ENCODE data around the gene RIMS4. TPM values are rescaled to one million over a fixed set of nuclear protein-coding genes. Genes with fewer than 3 reads are reported as not detected.

RIMS4 gene
- total and polyA plus RNA-seq, 2 donors (not counting 1 experiment from before 2014, with no cell fraction given), result not detected

DNA sequence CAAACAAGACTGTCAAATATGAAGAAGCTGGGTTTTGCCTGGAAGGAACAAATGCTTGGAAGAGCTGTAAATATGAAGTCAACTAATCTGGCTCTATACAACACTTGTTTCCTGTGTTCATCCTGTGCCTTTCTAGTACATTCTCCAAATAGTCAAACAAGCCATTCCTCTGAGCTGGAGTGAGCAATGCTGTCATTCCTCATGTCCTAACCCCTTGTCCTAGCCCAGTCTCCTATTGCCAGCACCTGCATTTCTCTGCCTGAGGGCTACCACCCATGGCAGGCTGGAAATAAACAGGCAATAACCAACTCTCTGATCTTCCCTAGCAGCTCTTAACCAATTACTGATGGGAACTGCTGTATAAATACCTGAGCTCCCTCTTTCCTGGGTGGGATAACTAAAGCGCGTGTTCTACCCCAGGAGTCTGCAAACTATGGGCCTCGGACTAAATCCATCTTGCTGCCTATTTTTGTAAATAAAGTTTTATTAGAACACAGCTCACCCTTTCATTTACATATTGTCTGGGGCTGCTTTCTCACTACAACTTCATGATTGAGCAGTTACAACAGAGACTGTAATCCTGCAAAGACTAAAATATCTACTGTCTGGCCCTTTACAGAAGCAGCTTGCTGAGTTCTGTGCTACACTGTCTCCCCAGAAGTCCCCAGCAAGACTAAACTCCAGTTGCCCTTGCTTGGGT lies 13.4 kb downstream of the RIMS4 start:
- H3K27me3 ChIP-seq (replicated peaks in 1 of 4; ENCODE audit: control extremely low read depth in 1 of 4, control insufficient read depth in 3 of 4, insufficient read depth in 4 of 4, low read length in 3 of 4), result peaks cover 0 to 4% (median 2%) of the 10 kb centered on the region in 4 experiments
- no peaks in the 10 kb centered on the region for H3K4me1 ChIP-seq (ENCODE audit: control insufficient read depth in 2 of 2, insufficient read depth in 2 of 2, low read length in 2 of 2)
- WGBS (ENCODE audit: insufficient coverage), result no CpG with 5 or more reads among the region's 3 CpGs
- Mint-ChIP-seq H3K4me1 (no peaks in the 10 kb centered on the region), H3K27me3 (peaks cover 13% of the 10 kb centered on the region), H3K27ac (no peak overlapping the region), H3K9me3 (ENCODE audit: insufficient read depth) (no peaks in the 10 kb centered on the region), H3K4me3 (no peak overlapping the region)
- no peak for ATAC-seq (ENCODE audit: low read depth)
- H3K9ac ChIP-seq (ENCODE audit: low read length), result no peak overlapping the region
- no peaks in the 10 kb centered on the region for H3K36me3 ChIP-seq (replicated peaks in 1 of 2; ENCODE audit: control extremely low read depth in 1 of 2, control insufficient read depth in 1 of 2, extremely low read depth in 1 of 2, insufficient read depth in 2 of 2, low read length in 1 of 2)
- DNase-seq, result no peak
- intact Hi-C loops (cut with micrococcal nuclease), result no loop called here
- H3K27ac ChIP-seq (ENCODE audit: low read length in 2 of 2), result no peak overlapping the region
- no peak overlapping the region for H2AFZ ChIP-seq (ENCODE audit: insufficient read depth, low read depth, low read length, poor library complexity, severe bottlenecking)
- ChIA-PET POLR2A (no interaction called here), CTCF (no interaction called here)
- H4K20me1 ChIP-seq (ENCODE audit: control insufficient read depth, insufficient read depth, low read length, poor library complexity, severe bottlenecking), result no peaks in the 10 kb centered on the region
- H3K4me3 ChIP-seq (ENCODE audit: control extremely low read depth in 1 of 5, extremely low read depth in 1 of 5, insufficient read depth in 1 of 5, low read depth in 2 of 5, low read length in 4 of 5), result no peak overlapping the region
- H3K9me3 ChIP-seq (ENCODE audit: control extremely low read depth in 1 of 3, control insufficient read depth in 2 of 3, insufficient read depth in 1 of 3, low read length in 2 of 3), result no peaks in the 10 kb centered on the region
- H3K4me2 ChIP-seq (replicated peaks; ENCODE audit: low read depth, low read length, poor library complexity, severe bottlenecking), result no peak overlapping the region
- no peaks in the 10 kb centered on the region for H3K79me2 ChIP-seq (ENCODE audit: control insufficient read depth, insufficient read depth, low read length)
- TF ChIP-seq, protein P1, sequence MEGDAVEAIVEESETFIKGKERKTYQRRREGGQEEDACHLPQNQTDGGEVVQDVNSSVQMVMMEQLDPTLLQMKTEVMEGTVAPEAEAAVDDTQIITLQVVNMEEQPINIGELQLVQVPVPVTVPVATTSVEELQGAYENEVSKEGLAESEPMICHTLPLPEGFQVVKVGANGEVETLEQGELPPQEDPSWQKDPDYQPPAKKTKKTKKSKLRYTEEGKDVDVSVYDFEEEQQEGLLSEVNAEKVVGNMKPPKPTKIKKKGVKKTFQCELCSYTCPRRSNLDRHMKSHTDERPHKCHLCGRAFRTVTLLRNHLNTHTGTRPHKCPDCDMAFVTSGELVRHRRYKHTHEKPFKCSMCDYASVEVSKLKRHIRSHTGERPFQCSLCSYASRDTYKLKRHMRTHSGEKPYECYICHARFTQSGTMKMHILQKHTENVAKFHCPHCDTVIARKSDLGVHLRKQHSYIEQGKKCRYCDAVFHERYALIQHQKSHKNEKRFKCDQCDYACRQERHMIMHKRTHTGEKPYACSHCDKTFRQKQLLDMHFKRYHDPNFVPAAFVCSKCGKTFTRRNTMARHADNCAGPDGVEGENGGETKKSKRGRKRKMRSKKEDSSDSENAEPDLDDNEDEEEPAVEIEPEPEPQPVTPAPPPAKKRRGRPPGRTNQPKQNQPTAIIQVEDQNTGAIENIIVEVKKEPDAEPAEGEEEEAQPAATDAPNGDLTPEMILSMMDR (IDR thresholded peaks at IDR 0.05), result no peak
- TF ChIP-seq EZH2 (IDR thresholded peaks at IDR 0.05; ENCODE audit: borderline replicate concordance, insufficient read depth, low read depth, low read length, poor library complexity, severe bottlenecking), result no peak

DNA sequence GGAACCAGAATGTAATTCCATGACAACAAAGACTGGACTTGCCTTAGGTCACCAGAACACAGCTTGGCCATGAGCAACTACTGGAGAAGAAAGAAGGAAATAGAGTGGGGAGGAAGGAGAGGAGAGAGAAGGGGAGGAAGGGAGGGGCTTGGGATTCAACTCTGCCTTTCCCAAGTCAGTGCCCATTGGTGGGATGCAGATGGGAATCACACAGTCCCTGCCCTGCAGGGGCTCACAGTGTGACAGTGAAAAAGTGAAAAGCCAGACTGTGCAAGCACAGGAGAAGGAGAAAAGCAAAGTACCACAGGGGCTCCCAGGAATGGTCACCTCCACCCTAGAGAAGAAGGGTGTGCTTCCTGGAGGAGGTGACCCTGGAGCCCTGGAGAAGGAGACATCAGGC lies 14.0 kb downstream of the RIMS4 start:
- DNase-seq (no peak), ATAC-seq (ENCODE audit: low read depth) (no peak)
- ChIA-PET CTCF (no interaction called here), POLR2A (no interaction called here)
- H3K9me3 Mint-ChIP-seq (ENCODE audit: insufficient read depth), result no peaks in the 10 kb centered on the region
- Histone ChIP-seq H3K4me2 (replicated peaks; ENCODE audit: low read depth, low read length, poor library complexity, severe bottlenecking) (no peak overlapping the region), H3K27me3 (replicated peaks in 1 of 4; ENCODE audit: control extremely low read depth in 1 of 4, control insufficient read depth in 3 of 4, insufficient read depth in 4 of 4, low read length in 3 of 4) (peaks cover 0 to 4% (median 2%) of the 10 kb centered on the region in 4 experiments), H4K20me1 (ENCODE audit: control insufficient read depth, insufficient read depth, low read length, poor library complexity, severe bottlenecking) (no peaks in the 10 kb centered on the region), H2AFZ (ENCODE audit: insufficient read depth, low read depth, low read length, poor library complexity, severe bottlenecking) (no peak overlapping the region), H3K9me3 (ENCODE audit: control extremely low read depth in 1 of 3, control insufficient read depth in 2 of 3, insufficient read depth in 1 of 3, low read length in 2 of 3) (no peaks in the 10 kb centered on the region), H3K4me1 (ENCODE audit: control insufficient read depth in 2 of 2, insufficient read depth in 2 of 2, low read length in 2 of 2) (no peaks in the 10 kb centered on the region), H3K36me3 (replicated peaks in 1 of 2; ENCODE audit: control extremely low read depth in 1 of 2, control insufficient read depth in 1 of 2, extremely low read depth in 1 of 2, insufficient read depth in 2 of 2, low read length in 1 of 2) (no peaks in the 10 kb centered on the region), H3K4me3 (ENCODE audit: control extremely low read depth in 1 of 5, extremely low read depth in 1 of 5, insufficient read depth in 1 of 5, low read depth in 2 of 5, low read length in 4 of 5) (no peak overlapping the region), H3K27ac (ENCODE audit: low read length in 2 of 2) (no peak overlapping the region), H3K79me2 (ENCODE audit: control insufficient read depth, insufficient read depth, low read length) (no peaks in the 10 kb centered on the region), H3K9ac (ENCODE audit: low read length) (no peak overlapping the region)
- H3K4me3 Mint-ChIP-seq, result no peak overlapping the region
- H3K27ac Mint-ChIP-seq, result no peak overlapping the region
- intact Hi-C loops (cut with micrococcal nuclease), result no loop called here
- peaks cover 17% of the 10 kb centered on the region for H3K27me3 Mint-ChIP-seq
- TF ChIP-seq EZH2 (IDR thresholded peaks at IDR 0.05; ENCODE audit: borderline replicate concordance, insufficient read depth, low read depth, low read length, poor library complexity, severe bottlenecking), result no peak
- TF ChIP-seq, protein P1 (IDR thresholded peaks at IDR 0.05), result no peak
- H3K4me1 Mint-ChIP-seq, result no peaks in the 10 kb centered on the region

Data from B cell (primary cell).